Left lung (tissue), 10 donors: ENCODE measurements around the gene CAMKK1. TPM values are rescaled to one million over a fixed set of nuclear protein-coding genes. Genes with fewer than 3 reads are reported as not detected.
"Not testable (repeated sequence)": the region's sequence is repeated elsewhere in the genome, so short reads cannot be mapped to it uniquely, and the experiment has no call there.

Experiments
- ATAC-seq: fragments of 200-7000 bp; cut with Tn5 transposase; one replicate; pipeline ENCODE4 v1.9.1; 2020; ENCODE audit warnings: moderate library complexity
- DNase-seq, 4 donors: peaks; one replicate each; pipeline ENCODE4 v3.0.0-alpha.2; 2013 to 2020
- H3K27ac ChIP-seq, 2 donors: fragments of 200-600 bp; sonication (generic) in 1 of 2; one replicate each; pipeline versions ENCODE4 v1.5.0 to v1.8.0; 2020 to 2021
- H3K27me3 ChIP-seq, 2 donors: fragments of 200-600 bp; sonication (generic) in 1 of 2; one replicate each; pipeline versions ENCODE4 v1.5.0 to v1.8.0; 2020 to 2021
- H3K36me3 ChIP-seq, 2 donors: fragments of 200-600 bp; sonication (generic) in 1 of 2; one replicate each; pipeline versions ENCODE4 v1.5.0 to v1.8.0; 2020 to 2021
- H3K4me1 ChIP-seq, 2 donors: fragments of 200-600 bp; one replicate each; pipeline ENCODE4 v1.8.0; 2021
- H3K4me3 ChIP-seq, 2 donors: fragments of 200-600 bp; sonication (generic) in 1 of 2; one replicate each; pipeline versions ENCODE4 v1.5.0 to v1.8.0; 2020 to 2021; ENCODE audit warnings: mild to moderate bottlenecking in 1 of 2
- H3K9me3 ChIP-seq, 2 donors: fragments of 200-600 bp; sonication (generic) in 1 of 2; one replicate each; pipeline versions ENCODE4 v1.5.0 to v1.8.0; 2020 to 2021
- CTCF ChIP-seq, 2 donors: fragments of 200-600 bp; sonication (generic) in 1 of 2; IDR thresholded peaks; one replicate each; pipeline versions ENCODE4 v1.5.0 to v1.8.0; 2021; ENCODE audit warnings: antibody characterized with exemption in 2 of 2
- intact Hi-C, 2 donors: fragments of 100-400 bp; cut with DNase I; formaldehyde crosslinking; loops; one replicate each; pipeline versions ENCODE4 v1.11.2 to v1.14.2; 2022
- polyA plus RNA-seq, 6 donors: library from polyadenylated mRNA; unstranded; fragments of 120-200 nt; gene quantifications; one replicate each; pipeline ENCODE4 v1.2.1, GENCODE V29; 2013; ENCODE audit not compliant: insufficient read length in 6 of 6
- total RNA-seq, 2 donors: library from RNA; stranded (reverse); fragmentation: NEBNext Ultra II Directional; extraction: Animal tissue kit (Norgen Biotek cat#: 25700); gene quantifications; one replicate each; pipeline ENCODE4 v1.2.1, GENCODE V29; 2021
- donor health status: DM: no; HTN: yes; CAD: no.
- donor health status: DM: no; HTN: no; CAD: no.

The CAMKK1 gene
- total and polyA plus RNA-seq, 8 donors: 2.7 to 13.4 (median 3.9) TPM

DNA sequence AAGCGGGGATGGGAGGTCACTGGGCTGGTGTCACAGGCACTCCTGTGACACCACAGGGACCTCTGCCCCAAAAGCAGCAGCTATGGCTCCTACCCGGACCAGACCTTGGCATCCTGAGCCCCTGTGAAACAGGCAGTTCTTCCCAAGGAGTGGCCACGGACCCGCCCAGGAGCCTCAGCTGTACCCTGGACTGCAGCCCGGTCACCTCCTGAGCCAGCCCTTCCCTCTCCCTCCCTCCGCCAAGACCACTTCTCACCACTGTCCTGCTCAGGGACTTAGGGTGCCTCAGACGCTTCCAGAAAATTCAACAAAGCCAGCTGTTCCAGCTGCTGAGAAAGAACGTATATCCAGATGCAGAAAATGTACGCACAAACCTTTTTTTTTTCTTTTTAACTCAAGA, 32.9 kb downstream of the CAMKK1 start:
- intact Hi-C loops: no loop called here
- H3K27ac ChIP-seq: no peak overlapping the region
- no peak for DNase-seq

GRCh38 chr17:3857261-3858105, 35.4 kb downstream of the CAMKK1 start:
- no peak for DNase-seq
- H3K4me3 ChIP-seq: no peak overlapping the region
- intact Hi-C loops: no loop called here
- no peaks in the 10 kb centered on the region for H3K27me3 ChIP-seq
- TF ChIP-seq CTCF (IDR thresholded peaks at IDR 0.05): no peak
- H3K27ac ChIP-seq: no peak overlapping the region
- H3K9me3 ChIP-seq: no peaks in the 10 kb centered on the region
- H3K4me1 ChIP-seq: no peaks in the 10 kb centered on the region
- H3K36me3 ChIP-seq: peaks cover 0 to 19% of the 10 kb centered on the region in 2 donors
- no peak for ATAC-seq

More for the DNA sequence above, 32.9 kb downstream of the CAMKK1 start:
- Histone ChIP-seq H3K9me3 (no peaks in the 10 kb centered on the region), H3K27me3 (no peaks in the 10 kb centered on the region), H3K36me3 (peaks cover 0 to 19% of the 10 kb centered on the region in 2 donors), H3K4me1 (no peaks in the 10 kb centered on the region), H3K4me3 (no peak overlapping the region)
- TF ChIP-seq CTCF (IDR thresholded peaks at IDR 0.05): no peak
- no peak for ATAC-seq

DNA sequence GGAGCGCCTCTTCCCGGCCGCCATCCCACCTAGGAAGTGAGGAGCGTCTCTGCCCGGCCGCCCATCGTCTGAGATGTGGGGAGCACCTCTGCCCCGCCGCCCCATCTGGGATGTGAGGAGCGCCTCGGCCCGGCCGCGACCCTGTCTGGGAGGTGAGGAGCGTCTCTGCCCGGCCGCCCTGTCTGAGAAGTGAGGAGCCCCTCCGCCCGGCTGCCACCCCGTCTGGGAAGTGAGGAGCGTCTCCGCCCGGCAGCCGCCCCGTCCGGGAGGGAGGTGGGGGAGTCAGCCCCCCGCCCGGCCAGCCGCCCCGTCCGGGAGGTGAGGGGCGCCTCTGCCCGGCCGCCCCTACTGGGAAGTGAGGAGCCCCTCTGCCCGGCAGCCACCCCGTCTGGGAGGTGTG, 38.6 kb downstream of the CAMKK1 start:
- H3K27me3 ChIP-seq, H3K4me3 ChIP-seq, H3K4me1 ChIP-seq, H3K27ac ChIP-seq, intact Hi-C loops, H3K36me3 ChIP-seq, H3K9me3 ChIP-seq, DNase-seq, ATAC-seq: not testable (repeated sequence)

- H3K4me1 ChIP-seq: no peaks in the 10 kb centered on the region
- DNase-seq (no peak), ATAC-seq (no peak)
- no peaks in the 10 kb centered on the region for H3K9me3 ChIP-seq
- H3K27me3 ChIP-seq: no peaks in the 10 kb centered on the region
- H3K27ac ChIP-seq: no peak overlapping the region
- no peaks in the 10 kb centered on the region for H3K36me3 ChIP-seq
- no peak overlapping the region for H3K4me3 ChIP-seq
- TF ChIP-seq CTCF (IDR thresholded peaks at IDR 0.05): no peak
- intact Hi-C loops: no loop called here
Measured at GRCh38 chr17:3852561-3852960, 40.3 kb downstream of the CAMKK1 start.

- Histone ChIP-seq H3K36me3 (no peaks in the 10 kb centered on the region), H3K4me1 (no peaks in the 10 kb centered on the region), H3K9me3 (no peaks in the 10 kb centered on the region), H3K4me3 (no peak overlapping the region), H3K27me3 (no peaks in the 10 kb centered on the region), H3K27ac (no peak overlapping the region)
- DNase-seq (peak in 1 of 4 donors; percentile 53), ATAC-seq (no peak)
- intact Hi-C loops: no loop called here
- no peak for TF ChIP-seq CTCF (IDR thresholded peaks at IDR 0.05)
Measured at GRCh38 chr17:3851461-3852100, 41.3 kb downstream of the CAMKK1 start.
